Left ventricle myocardium inferior (tissue), 1 donor: Measurements from ENCODE around the gene TMEM132D. TPM values are rescaled to one million over a fixed set of nuclear protein-coding genes. Genes with fewer than 3 reads are reported as not detected.

ENCODE experiments used
- DNase-seq: peaks from one replicate; pipeline ENCODE4 v3.0.0-alpha.2; 2020
- H3K27ac ChIP-seq: fragments of 200-600 bp; replicated peaks from 2 replicates; pipeline ENCODE4 v1.8.0; 2021
- H3K27me3 ChIP-seq: fragments of 200-600 bp; 2 replicates; pipeline ENCODE4 v1.8.0; 2021; ENCODE audit warnings: low read depth
- H3K36me3 ChIP-seq: fragments of 200-600 bp; 2 replicates; pipeline ENCODE4 v1.8.0; 2021
- H3K4me1 ChIP-seq: fragments of 200-600 bp; 2 replicates; pipeline ENCODE4 v1.8.0; 2021
- H3K4me3 ChIP-seq: fragments of 200-600 bp; 2 replicates; pipeline ENCODE4 v1.8.0; 2021; ENCODE audit warnings: mild to moderate bottlenecking, moderate library complexity
- H3K9me3 ChIP-seq: fragments of 200-600 bp; replicated peaks from 2 replicates; pipeline ENCODE4 v1.8.0; 2021
- intact Hi-C: fragments of 100-400 bp; cut with micrococcal nuclease; formaldehyde crosslinking; loops from one replicate; pipeline ENCODE4 v1.11.0; 2022
- total RNA-seq: library from RNA; stranded (reverse); fragmentation: NEBNext Ultra II Directional; extraction: Animal tissue kit (Norgen Biotek cat#: 25700); gene quantifications from one replicate; pipeline ENCODE4 v1.2.1, GENCODE V29; 2021
- TF ChIP-seq, protein P1 (sequence below): fragments of 200-600 bp; IDR thresholded peaks from 2 replicates; pipeline ENCODE4 v1.8.0; 2021; ENCODE audit warnings: antibody characterized with exemption, mild to moderate bottlenecking, borderline replicate concordance
- donor health status: DM: no; HTN: yes; CAD: no; lungs with severe emphysema.

Gene TMEM132D
- total RNA-seq, 1 donor from 2014 or later = not detected

DNA sequence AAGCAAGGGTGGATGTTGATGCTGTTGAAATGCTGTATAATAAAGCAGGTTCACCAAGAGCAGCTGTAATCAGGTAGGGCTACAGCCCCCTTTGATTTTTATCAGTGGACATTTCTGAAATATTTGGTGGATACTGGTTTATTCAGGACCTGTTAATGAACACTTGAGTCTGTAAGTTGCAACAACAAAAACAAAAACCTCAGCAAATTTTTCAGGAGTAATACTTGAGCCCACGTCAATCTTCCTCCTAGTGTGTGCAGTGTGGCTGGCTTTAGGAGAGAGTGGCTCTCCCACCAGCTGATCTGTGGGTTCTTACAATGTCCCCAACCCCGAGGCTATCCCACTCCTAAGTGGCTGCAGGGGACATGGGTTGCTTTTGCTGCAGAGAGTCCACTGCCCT lies 702.8 kb downstream of the TMEM132D start:
- TF ChIP-seq, protein P1, sequence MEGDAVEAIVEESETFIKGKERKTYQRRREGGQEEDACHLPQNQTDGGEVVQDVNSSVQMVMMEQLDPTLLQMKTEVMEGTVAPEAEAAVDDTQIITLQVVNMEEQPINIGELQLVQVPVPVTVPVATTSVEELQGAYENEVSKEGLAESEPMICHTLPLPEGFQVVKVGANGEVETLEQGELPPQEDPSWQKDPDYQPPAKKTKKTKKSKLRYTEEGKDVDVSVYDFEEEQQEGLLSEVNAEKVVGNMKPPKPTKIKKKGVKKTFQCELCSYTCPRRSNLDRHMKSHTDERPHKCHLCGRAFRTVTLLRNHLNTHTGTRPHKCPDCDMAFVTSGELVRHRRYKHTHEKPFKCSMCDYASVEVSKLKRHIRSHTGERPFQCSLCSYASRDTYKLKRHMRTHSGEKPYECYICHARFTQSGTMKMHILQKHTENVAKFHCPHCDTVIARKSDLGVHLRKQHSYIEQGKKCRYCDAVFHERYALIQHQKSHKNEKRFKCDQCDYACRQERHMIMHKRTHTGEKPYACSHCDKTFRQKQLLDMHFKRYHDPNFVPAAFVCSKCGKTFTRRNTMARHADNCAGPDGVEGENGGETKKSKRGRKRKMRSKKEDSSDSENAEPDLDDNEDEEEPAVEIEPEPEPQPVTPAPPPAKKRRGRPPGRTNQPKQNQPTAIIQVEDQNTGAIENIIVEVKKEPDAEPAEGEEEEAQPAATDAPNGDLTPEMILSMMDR = no peak
- Histone ChIP-seq H3K9me3 (peaks cover 15% of the 10 kb centered on the region), H3K27ac (no peak overlapping the region), H3K27me3 (peaks cover 5% of the 10 kb centered on the region), H3K4me3 (no peak overlapping the region), H3K4me1 (no peaks in the 10 kb centered on the region), H3K36me3 (no peaks in the 10 kb centered on the region)
- no peak for DNase-seq
- intact Hi-C loops = no loop called here

DNA sequence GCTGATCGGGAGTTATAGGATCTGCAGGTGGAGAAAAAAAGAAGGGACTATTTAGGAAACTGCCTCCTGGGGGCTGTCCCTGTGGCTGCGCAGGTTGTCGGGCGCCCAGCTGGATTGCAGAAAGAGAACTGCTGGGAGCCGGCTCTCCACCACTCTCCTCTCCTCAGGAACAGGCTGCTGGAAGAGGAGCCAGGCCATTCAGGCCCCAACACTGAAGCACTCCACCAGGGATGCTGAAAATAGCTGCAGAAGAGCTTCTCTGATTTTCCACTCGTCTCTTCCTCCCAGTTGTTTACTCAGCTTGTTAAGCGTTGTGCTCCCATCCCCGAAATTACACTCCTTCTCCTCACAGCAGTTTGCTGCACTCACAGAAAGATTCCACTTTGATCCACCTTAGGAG lies 703.2 kb downstream of the TMEM132D start:
- intact Hi-C loops = no loop called here
- no peaks in the 10 kb centered on the region for H3K36me3 ChIP-seq
- no peak overlapping the region for H3K4me3 ChIP-seq
- no peaks in the 10 kb centered on the region for H3K4me1 ChIP-seq
- peaks cover 15% of the 10 kb centered on the region for H3K9me3 ChIP-seq
- TF ChIP-seq, protein P1 = no peak
- DNase-seq = no peak
- peaks cover 5% of the 10 kb centered on the region for H3K27me3 ChIP-seq
- H3K27ac ChIP-seq = no peak overlapping the region

DNA sequence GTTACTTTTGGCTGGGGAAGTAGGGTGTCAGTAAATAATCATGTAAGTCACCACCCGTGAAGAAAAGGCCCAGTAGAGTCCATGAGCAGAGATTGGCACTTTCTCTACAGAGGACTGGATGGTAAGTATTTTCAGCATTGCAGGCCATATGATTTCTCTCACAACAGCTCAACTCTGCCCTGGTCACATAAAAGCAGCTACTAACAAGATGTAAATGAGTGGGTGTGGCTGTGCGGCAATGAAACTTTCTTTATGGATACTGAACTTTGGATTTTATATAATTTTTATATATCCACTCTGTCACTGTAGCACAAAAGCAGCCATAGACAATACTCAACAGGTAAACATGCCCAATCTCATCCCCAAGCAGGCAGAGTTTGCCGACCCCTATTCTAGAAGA lies 706.9 kb downstream of the TMEM132D start:
- no peak overlapping the region for H3K27ac ChIP-seq
- no peaks in the 10 kb centered on the region for H3K4me1 ChIP-seq
- no peaks in the 10 kb centered on the region for H3K27me3 ChIP-seq
- no peak for DNase-seq
- intact Hi-C loops = no loop called here
- H3K9me3 ChIP-seq = peaks cover 30% of the 10 kb centered on the region
- TF ChIP-seq, protein P1 = no peak
- no peak overlapping the region for H3K4me3 ChIP-seq
- no peaks in the 10 kb centered on the region for H3K36me3 ChIP-seq

DNA sequence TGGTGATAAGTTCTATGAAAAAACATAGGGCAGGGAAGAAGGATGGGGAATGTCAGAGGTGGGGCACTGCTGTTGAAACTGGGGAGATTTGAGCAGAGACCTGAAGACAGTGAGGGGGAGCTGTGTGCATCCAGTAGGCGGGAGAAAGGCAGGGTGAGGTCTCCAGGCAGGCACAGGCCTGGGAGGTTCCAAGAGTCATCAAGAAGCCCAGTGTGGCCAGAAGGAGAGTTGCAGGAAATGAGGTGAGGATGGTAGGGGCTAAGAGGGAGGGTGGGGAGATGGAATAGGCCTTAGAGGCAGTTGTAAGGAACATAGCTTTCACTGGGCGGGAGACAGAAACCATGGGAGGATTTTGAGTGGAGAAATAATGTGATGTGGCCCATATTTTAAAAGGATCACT lies 708.7 kb downstream of the TMEM132D start:
- Histone ChIP-seq H3K9me3 (peaks cover 30% of the 10 kb centered on the region), H3K27me3 (no peaks in the 10 kb centered on the region), H3K27ac (no peak overlapping the region), H3K4me3 (no peak overlapping the region), H3K4me1 (no peaks in the 10 kb centered on the region), H3K36me3 (no peaks in the 10 kb centered on the region)
- intact Hi-C loops = no loop called here
- DNase-seq = no peak
- TF ChIP-seq, protein P1 = no peak

DNA sequence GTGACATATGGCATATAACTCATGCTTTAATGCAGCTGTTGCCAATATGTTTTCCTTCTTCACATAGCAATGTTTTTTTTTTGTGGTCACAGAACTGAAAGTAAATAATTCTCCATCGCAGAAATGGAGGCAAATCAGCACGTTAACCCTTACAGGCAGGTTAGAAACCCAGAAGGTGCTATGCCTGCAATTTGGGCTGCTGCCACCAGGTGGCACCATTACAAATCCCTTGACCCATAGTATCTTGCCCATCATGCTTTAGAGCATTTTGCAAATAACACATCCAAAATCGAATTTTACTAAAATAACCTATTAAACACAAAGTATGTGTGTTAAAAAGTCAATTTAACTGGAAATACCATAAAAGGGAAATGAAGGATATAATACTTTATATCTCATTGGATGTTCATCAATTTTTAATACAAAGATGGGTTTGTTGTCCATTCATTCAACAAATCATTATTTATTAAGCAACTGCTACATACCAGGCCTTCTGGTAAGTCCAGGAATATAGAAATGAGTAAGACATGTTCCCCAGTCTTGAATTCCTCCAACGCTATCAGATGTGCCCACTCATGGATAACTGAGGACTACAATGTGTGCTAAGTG lies 710.5 kb downstream of the TMEM132D start:
- Histone ChIP-seq H3K4me3 (no peak overlapping the region), H3K36me3 (no peaks in the 10 kb centered on the region), H3K9me3 (peaks cover 25% of the 10 kb centered on the region), H3K4me1 (no peaks in the 10 kb centered on the region), H3K27me3 (no peaks in the 10 kb centered on the region), H3K27ac (no peak overlapping the region)
- intact Hi-C loops = no loop called here
- no peak for DNase-seq
- TF ChIP-seq, protein P1 = peak; percentile 44
